ENCODE results near the gene SPATA17.

Gene SPATA17

DNA sequence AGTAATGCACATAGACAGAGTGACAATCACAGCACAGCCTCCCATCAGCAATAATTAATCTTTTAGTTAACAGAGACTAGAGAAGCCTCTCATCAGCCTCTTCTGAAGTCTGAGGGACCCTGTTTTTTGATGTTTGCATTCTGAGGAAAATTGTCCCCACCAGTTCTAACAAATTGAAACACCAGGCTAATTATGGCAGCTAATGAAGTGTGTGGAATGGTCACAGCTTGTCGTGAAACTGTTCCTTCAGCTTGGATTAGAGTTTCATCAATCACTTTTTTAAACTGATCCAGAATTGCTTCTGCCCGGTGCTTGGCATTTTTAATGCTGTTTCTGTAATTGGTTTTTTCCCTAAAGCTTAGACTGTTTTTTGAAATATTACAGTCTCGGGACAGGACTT lies 208.0 kb downstream of the SPATA17 start:
- Histone ChIP-seq H2AFZ (ENCODE audit: low read depth) (no peak overlapping the region), H3K9ac (no peak overlapping the region), H3K4me2 (no peak overlapping the region), H3K27me3 (ENCODE audit: insufficient read depth, low read depth) (no peaks in the 10 kb centered on the region), H3K79me2 (ENCODE audit: insufficient read depth, low read depth) (no peaks in the 10 kb centered on the region), H3K4me1 (ENCODE audit: low read depth, poor library complexity, severe bottlenecking) (no peaks in the 10 kb centered on the region), H3K27ac (no peak overlapping the region), H3K36me3 (ENCODE audit: insufficient read depth) (no peaks in the 10 kb centered on the region), H3K4me3 (IDR thresholded peaks at IDR 0.05; ENCODE audit: insufficient read depth, low read depth, low read length) (no peak overlapping the region), H4K20me1 (ENCODE audit: insufficient read depth) (no peaks in the 10 kb centered on the region)
- TF ChIP-seq, protein P1, sequence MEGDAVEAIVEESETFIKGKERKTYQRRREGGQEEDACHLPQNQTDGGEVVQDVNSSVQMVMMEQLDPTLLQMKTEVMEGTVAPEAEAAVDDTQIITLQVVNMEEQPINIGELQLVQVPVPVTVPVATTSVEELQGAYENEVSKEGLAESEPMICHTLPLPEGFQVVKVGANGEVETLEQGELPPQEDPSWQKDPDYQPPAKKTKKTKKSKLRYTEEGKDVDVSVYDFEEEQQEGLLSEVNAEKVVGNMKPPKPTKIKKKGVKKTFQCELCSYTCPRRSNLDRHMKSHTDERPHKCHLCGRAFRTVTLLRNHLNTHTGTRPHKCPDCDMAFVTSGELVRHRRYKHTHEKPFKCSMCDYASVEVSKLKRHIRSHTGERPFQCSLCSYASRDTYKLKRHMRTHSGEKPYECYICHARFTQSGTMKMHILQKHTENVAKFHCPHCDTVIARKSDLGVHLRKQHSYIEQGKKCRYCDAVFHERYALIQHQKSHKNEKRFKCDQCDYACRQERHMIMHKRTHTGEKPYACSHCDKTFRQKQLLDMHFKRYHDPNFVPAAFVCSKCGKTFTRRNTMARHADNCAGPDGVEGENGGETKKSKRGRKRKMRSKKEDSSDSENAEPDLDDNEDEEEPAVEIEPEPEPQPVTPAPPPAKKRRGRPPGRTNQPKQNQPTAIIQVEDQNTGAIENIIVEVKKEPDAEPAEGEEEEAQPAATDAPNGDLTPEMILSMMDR (conservative IDR thresholded peaks at IDR 0.05; ENCODE audit: low read depth, low read length) = no peak

DNA sequence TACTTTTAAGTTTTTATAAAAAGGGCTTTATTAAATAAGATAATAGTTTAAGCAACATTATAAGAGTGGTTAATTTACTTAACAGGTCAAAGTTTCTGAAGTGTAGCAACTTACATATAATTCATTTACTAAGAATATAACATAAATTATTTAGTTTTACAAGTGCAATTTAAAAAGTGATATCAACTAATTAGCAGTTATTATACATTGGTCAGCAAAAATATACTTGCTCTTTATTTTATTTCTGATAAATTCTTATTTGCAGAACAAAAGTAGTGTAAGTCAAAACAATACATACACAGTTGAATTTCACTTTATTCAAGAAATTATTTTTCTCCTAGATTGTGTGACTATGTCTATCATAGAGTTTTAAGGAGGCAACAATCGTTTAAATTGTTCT lies 215.6 kb downstream of the SPATA17 start:
- Histone ChIP-seq H2AFZ (ENCODE audit: low read depth) (no peak overlapping the region), H3K4me1 (ENCODE audit: low read depth, poor library complexity, severe bottlenecking) (no peaks in the 10 kb centered on the region), H3K79me2 (ENCODE audit: insufficient read depth, low read depth) (no peaks in the 10 kb centered on the region), H3K9ac (no peak overlapping the region), H3K27me3 (ENCODE audit: insufficient read depth, low read depth) (no peaks in the 10 kb centered on the region), H4K20me1 (ENCODE audit: insufficient read depth) (no peaks in the 10 kb centered on the region), H3K27ac (no peak overlapping the region), H3K4me2 (no peak overlapping the region), H3K36me3 (ENCODE audit: insufficient read depth) (no peaks in the 10 kb centered on the region), H3K4me3 (IDR thresholded peaks at IDR 0.05; ENCODE audit: insufficient read depth, low read depth, low read length) (no peak overlapping the region)
- TF ChIP-seq, protein P1 (conservative IDR thresholded peaks at IDR 0.05; ENCODE audit: low read depth, low read length) = no peak

DNA sequence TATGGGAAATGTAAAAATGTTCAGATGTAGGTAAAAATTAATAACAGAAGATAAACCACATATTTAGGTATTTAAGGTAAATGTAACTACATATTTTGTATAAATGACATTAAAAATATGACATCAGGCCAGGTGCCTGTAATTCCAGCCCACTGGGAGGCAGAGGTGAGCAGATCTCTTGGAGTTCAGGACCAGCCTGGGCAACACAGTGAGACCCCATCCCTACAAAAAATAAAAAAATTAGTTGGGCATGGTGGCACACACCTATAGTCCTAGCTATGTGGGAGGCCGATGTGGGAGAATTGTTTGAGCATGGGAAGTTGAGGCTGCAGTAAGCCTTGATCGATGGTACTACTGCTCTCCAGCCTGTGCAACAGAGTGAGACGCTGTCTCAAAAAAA lies 216.5 kb downstream of the SPATA17 start:
- Histone ChIP-seq H3K27ac (no peak overlapping the region), H3K79me2 (ENCODE audit: insufficient read depth, low read depth) (no peaks in the 10 kb centered on the region), H3K27me3 (ENCODE audit: insufficient read depth, low read depth) (no peaks in the 10 kb centered on the region), H2AFZ (ENCODE audit: low read depth) (no peak overlapping the region), H3K4me1 (ENCODE audit: low read depth, poor library complexity, severe bottlenecking) (no peaks in the 10 kb centered on the region), H4K20me1 (ENCODE audit: insufficient read depth) (no peaks in the 10 kb centered on the region), H3K4me3 (IDR thresholded peaks at IDR 0.05; ENCODE audit: insufficient read depth, low read depth, low read length) (no peak overlapping the region), H3K4me2 (no peak overlapping the region), H3K36me3 (ENCODE audit: insufficient read depth) (no peaks in the 10 kb centered on the region), H3K9ac (no peak overlapping the region)
- TF ChIP-seq, protein P1 (conservative IDR thresholded peaks at IDR 0.05; ENCODE audit: low read depth, low read length) = no peak

DNA sequence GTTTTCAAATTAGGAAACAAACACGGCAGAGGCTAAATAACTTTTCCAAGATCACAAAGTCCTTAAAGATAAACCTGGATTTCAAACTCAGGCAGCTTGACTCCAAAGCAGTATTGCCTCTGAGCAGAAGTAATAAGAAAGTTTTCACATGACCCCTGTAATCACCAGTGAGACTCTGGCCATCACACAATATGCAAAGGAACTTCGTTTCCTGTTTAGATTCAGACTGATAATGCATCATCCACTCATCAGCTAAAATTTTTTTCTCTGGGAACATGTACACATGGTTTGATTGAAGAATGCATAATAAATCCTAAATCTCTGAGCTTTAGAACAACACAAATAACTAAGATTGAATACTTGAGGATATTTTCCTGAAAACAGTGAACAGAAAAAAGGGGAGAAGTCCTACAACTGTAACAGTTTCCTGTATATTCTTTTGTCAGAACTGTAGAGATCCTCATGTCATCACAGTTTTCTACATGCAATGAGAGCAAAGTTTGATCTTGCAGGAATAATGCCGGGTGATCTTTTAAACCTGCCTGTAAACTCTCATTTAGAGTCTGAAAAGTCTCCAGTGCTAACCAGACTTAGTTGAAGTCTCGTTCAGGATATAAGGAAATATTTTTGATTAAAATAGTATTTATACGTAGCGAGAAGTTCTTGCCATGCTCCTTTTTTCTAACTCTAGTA lies 225.3 kb downstream of the SPATA17 start:
- H3K4me1 ChIP-seq (ENCODE audit: low read depth, poor library complexity, severe bottlenecking) = no peaks in the 10 kb centered on the region
- H2AFZ ChIP-seq (ENCODE audit: low read depth) = no peak overlapping the region
- no peak overlapping the region for H3K4me2 ChIP-seq
- H3K4me3 ChIP-seq (IDR thresholded peaks at IDR 0.05; ENCODE audit: insufficient read depth, low read depth, low read length) = no peak overlapping the region
- no peaks in the 10 kb centered on the region for H3K79me2 ChIP-seq (ENCODE audit: insufficient read depth, low read depth)
- no peaks in the 10 kb centered on the region for H4K20me1 ChIP-seq (ENCODE audit: insufficient read depth)
- H3K9ac ChIP-seq = no peak overlapping the region
- H3K36me3 ChIP-seq (ENCODE audit: insufficient read depth) = no peaks in the 10 kb centered on the region
- H3K27me3 ChIP-seq (ENCODE audit: insufficient read depth, low read depth) = no peaks in the 10 kb centered on the region
- no peak overlapping the region for H3K27ac ChIP-seq
- TF ChIP-seq, protein P1 (conservative IDR thresholded peaks at IDR 0.05; ENCODE audit: low read depth, low read length) = no peak

Data from KMS-11 (cell line).